ENCODE data around the gene ANKRD37.

The ANKRD37 gene

GRCh38 chr4:185424905-185425646, 28.4 kb downstream of the ANKRD37 start:
- DNase-seq: no peak

- DNase-seq: peak; percentile 79 to 81
These were observed 29.2 kb downstream of the ANKRD37 start, which contains the start of gene UFSP2 for GRCh38 chr4:185425647-185426352. Gene UFSP2, minus strand, starts transcription at chr4:185425964. Its CDS starts 96 bp downstream, at chr4:185425868.

GRCh38 chr4:185426960-185427688, 30.5 kb downstream of the ANKRD37 start:
- no peak for DNase-seq

DNA sequence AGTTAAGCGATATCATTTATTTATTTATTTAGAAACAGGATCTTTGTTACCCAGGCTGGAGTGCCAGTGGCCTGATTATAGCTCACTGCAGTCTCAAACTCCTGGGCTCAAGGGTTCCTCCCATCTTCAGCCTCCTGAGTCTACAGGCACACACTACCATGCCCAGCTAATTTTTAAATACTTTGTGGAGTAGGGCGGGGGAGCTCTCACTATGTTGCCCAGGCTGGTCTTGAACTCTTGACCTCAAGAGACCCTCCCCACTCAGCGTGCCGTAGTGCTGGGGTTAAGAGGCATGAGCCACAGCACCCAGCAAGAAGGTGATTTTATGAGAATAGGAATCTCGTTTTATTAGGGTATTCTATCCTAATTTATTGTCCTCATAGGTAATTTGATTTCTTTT, 33.0 kb downstream of the ANKRD37 start:
- DNase-seq: no peak

DNA sequence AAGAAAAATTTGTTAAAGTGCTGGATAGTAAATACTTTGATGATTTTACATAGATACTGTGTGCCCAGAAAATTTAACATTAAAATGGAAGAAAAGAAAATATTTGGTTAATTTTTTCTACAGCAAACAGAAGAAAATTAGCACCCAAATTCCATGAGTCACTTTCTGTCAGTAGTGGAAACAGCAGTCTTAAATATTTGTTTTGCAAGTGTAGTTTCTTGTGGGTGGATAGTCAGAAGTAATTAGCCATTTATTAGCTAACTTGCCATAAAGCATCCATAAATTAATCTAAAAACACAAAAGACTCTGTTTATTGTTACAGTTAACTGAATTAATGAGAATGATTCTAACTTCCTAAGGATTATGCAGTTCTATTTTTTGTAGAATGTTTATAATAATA, 38.8 kb downstream of the ANKRD37 start:
- no peak for DNase-seq

DNA sequence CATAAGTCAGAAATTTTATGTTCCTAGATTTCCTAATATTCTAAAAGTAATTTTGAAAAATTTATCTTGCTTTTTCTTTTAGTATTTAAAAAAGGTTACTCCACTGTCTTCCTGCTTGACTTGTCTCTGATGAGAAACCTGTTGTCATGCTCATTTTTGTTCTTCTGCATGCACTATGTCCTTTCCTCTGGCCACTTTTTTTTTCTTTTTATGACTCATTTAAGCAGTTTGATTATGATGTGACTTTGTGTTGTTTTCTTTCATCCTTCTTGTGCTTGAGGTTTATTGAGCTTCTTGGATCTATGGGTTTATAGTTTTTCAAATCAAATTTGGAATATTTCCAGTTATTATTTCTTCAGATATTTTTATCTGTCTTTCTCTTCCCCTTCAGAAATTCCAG, 41.2 kb downstream of the ANKRD37 start:
- DNase-seq: no peak

DNA sequence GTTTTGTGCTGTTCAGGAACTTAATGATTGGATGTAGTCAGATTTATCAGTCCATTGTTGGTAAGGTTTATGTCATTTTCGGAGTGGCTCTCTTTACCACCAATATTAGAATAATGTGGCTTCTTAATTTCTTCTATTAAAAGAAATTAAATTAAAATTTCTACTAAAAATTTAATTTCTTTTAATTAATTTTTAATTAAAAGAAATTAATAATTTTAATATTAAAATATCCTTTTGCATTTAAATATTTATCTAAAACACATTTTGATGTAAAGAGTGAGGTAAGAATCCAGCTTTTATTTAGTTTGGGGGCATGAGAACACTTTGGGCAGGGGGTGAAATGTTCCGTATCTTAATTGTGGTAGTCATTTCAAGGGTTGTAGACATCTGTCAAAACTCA, 44.8 kb downstream of the ANKRD37 start:
- DNase-seq: no peak

- DNase-seq: no peak
These were observed 48.6 kb downstream of the ANKRD37 start for GRCh38 chr4:185445209-185445608.

Data from stimulated activated CD4-positive, alpha-beta T cell treated with anti-CD3 and anti-CD28 coated beads, Interleukin-4, amount 100 ng/mL, for 4 hours (primary cell).